ENCODE data around the gene RTKN.

- TF ChIP-seq, protein P1, sequence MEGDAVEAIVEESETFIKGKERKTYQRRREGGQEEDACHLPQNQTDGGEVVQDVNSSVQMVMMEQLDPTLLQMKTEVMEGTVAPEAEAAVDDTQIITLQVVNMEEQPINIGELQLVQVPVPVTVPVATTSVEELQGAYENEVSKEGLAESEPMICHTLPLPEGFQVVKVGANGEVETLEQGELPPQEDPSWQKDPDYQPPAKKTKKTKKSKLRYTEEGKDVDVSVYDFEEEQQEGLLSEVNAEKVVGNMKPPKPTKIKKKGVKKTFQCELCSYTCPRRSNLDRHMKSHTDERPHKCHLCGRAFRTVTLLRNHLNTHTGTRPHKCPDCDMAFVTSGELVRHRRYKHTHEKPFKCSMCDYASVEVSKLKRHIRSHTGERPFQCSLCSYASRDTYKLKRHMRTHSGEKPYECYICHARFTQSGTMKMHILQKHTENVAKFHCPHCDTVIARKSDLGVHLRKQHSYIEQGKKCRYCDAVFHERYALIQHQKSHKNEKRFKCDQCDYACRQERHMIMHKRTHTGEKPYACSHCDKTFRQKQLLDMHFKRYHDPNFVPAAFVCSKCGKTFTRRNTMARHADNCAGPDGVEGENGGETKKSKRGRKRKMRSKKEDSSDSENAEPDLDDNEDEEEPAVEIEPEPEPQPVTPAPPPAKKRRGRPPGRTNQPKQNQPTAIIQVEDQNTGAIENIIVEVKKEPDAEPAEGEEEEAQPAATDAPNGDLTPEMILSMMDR (conservative IDR thresholded peaks at IDR 0.05; ENCODE audit: low read length) = no peak
- TF ChIP-seq EZH2phosphoT487 (IDR thresholded peaks at IDR 0.05; ENCODE audit: borderline replicate concordance) = no peak
Observed at GRCh38 chr2:74457549-74458131, 15.9 kb upstream of the RTKN start.

All from Loucy (cell line).